Fibroblast of lung (primary cell): Measurements from ENCODE around the gene C1QTNF9. TPM values are rescaled to one million over a fixed set of nuclear protein-coding genes. Genes with fewer than 3 reads are reported as not detected.
"Not testable (repeated sequence)": the region's sequence is repeated elsewhere in the genome, so short reads cannot be mapped to it uniquely, and the experiment has no call there.

ENCODE experiments used
- DNase-seq, 2 donors: peaks; one replicate each; pipeline versions ENCODE4 v3.0.0 to v3.0.0-alpha.2; 2010; ENCODE audit warnings: low read depth in 2 of 2
- H2AFZ ChIP-seq: 2 replicates; pipeline ENCODE4 v1.5.1; 2012; ENCODE audit warnings: low read length, control low read depth, inconsistent platforms
- H3K27ac ChIP-seq: 2 replicates; pipeline ENCODE4 v1.5.1; 2011; ENCODE audit warnings: low read length, control low read depth; ENCODE audit not compliant: insufficient read depth
- H3K27me3 ChIP-seq: 2 replicates; pipeline ENCODE4 v1.5.1; 2011; ENCODE audit warnings: mild to moderate bottlenecking, low read length; ENCODE audit not compliant: control insufficient read depth, insufficient read depth
- H3K36me3 ChIP-seq: 2 replicates; pipeline ENCODE4 v1.5.1; 2011; ENCODE audit warnings: low read length; ENCODE audit not compliant: control insufficient read depth, insufficient read depth
- H3K4me1 ChIP-seq: 2 replicates; pipeline ENCODE4 v1.5.1; 2011; ENCODE audit warnings: low read length; ENCODE audit not compliant: control insufficient read depth, insufficient read depth; ENCODE audit errors: extremely low read depth
- H3K4me2 ChIP-seq: 2 replicates; pipeline ENCODE4 v1.5.1; 2011; ENCODE audit warnings: low read length, control low read depth; ENCODE audit not compliant: insufficient read depth; ENCODE audit errors: extremely low read depth
- H3K4me3 ChIP-seq, 4 experiments: fragments of 200-600 bp in 1 of 4; sonication (generic) in 1 of 4; replicated peaks in 1 of 4; 2 replicates each; pipeline ENCODE4 v1.5.1; 2011 to 2016; ENCODE audit warnings: low read length in 4 of 4, low read depth in 3 of 4, mild to moderate bottlenecking in 3 of 4, control low read depth in 2 of 4, inconsistent platforms in 1 of 4, mixed read lengths in 1 of 4; ENCODE audit not compliant: insufficient read depth in 1 of 4; ENCODE audit errors: control extremely low read depth in 1 of 4
- H3K79me2 ChIP-seq: 2 replicates; pipeline ENCODE4 v1.5.1; 2012; ENCODE audit warnings: mild to moderate bottlenecking, low read length, inconsistent platforms; ENCODE audit not compliant: control insufficient read depth, insufficient read depth
- H3K9ac ChIP-seq: 2 replicates; pipeline ENCODE4 v1.5.1; 2011; ENCODE audit warnings: mild to moderate bottlenecking, low read length, control low read depth; ENCODE audit not compliant: insufficient read depth
- H3K9me3 ChIP-seq: 2 replicates; pipeline ENCODE4 v1.5.1; 2012; ENCODE audit warnings: low read depth, low read length; ENCODE audit not compliant: control insufficient read depth, insufficient read depth
- H4K20me1 ChIP-seq: 2 replicates; pipeline ENCODE4 v1.5.1; 2011; ENCODE audit warnings: low read length; ENCODE audit not compliant: control insufficient read depth, insufficient read depth; ENCODE audit errors: extremely low read depth
- EZH2 ChIP-seq: IDR thresholded peaks from 2 replicates; pipeline ENCODE4 v1.5.1; 2012; ENCODE audit warnings: low read length, control low read depth, mild to moderate bottlenecking; ENCODE audit errors: missing control alignments
- polyA plus RNA-seq, 2 donors: library from polyadenylated mRNA; depleted of rRNA in 1 of 2; stranded (reverse) in 1 of 2; unstranded in 1 of 2; fragments of >200 nt; gene quantifications; 2 replicates each; pipeline ENCODE4 v1.2.1, GENCODE V29; 2011 to 2012; ENCODE audit warnings: missing spikeins in 1 of 2
- total RNA-seq: library from RNA; depleted of rRNA; stranded (reverse); fragments of >200 nt; gene quantifications from 2 replicates; pipeline ENCODE4 v1.2.1, GENCODE V29; 2014
- TF ChIP-seq, protein P1 (sequence below), 2 donors: IDR thresholded peaks in 1 of 2; conservative IDR thresholded peaks in 1 of 2; 1 replicate in 1 of 2; 2 replicates in 1 of 2; pipeline ENCODE4 v1.5.1; 2011 to 2012; ENCODE audit warnings: low read length in 2 of 2, control low read depth in 1 of 2, inconsistent platforms in 1 of 2, low read depth in 1 of 2, mild to moderate bottlenecking in 1 of 2

C1QTNF9 gene
- total and polyA plus RNA-seq, 2 donors (not counting 1 experiment from before 2014, with no cell fraction given): 0.51 TPM; not detected in 1

DNA sequence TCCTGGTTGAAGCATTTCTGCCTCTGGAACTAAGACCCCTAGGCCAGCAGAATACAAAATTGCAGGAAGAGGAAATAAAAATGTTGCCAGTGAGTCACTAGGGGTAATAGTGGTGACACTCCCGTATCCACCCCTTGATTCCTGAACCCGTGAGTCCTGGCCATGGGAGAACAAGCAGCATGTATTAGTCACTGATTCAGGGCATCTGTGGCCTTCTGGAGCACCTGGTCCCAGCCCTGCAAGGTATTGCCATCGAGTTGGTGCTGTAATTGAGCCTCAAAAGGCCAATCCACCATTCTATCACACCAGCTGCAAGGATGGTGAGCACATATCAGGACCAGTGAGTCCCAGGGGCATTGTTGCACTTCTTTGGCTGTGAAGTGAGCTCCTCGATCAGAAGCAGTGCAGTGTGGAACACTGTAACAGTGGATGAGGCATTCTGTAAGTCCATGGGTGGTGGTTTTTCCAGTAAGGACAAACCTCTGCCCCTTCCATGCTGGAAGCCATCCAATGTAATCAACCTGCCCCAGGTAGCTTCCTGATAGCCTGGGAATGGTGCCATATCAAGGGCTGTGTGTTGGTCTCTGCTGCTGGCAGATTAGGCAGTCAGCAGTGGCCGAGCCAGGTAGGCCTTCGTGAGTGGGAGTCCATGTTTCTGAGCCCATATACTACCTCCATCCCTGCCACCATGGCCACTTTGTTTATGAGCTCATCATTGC is 39.6 kb downstream of the C1QTNF9 start:
- Histone ChIP-seq H3K27me3 (no peaks in the 10 kb centered on the region), H3K27ac (no peak overlapping the region), H3K4me1 (no peaks in the 10 kb centered on the region), H3K79me2 (no peaks in the 10 kb centered on the region), H3K4me3 (no peak overlapping the region), H4K20me1 (no peaks in the 10 kb centered on the region), H3K9me3 (no peaks in the 10 kb centered on the region), H3K9ac (no peak overlapping the region), H2AFZ (no peak overlapping the region), H3K36me3 (no peaks in the 10 kb centered on the region), H3K4me2 (no peak overlapping the region)
- DNase-seq: no peak
- TF ChIP-seq, protein P1, sequence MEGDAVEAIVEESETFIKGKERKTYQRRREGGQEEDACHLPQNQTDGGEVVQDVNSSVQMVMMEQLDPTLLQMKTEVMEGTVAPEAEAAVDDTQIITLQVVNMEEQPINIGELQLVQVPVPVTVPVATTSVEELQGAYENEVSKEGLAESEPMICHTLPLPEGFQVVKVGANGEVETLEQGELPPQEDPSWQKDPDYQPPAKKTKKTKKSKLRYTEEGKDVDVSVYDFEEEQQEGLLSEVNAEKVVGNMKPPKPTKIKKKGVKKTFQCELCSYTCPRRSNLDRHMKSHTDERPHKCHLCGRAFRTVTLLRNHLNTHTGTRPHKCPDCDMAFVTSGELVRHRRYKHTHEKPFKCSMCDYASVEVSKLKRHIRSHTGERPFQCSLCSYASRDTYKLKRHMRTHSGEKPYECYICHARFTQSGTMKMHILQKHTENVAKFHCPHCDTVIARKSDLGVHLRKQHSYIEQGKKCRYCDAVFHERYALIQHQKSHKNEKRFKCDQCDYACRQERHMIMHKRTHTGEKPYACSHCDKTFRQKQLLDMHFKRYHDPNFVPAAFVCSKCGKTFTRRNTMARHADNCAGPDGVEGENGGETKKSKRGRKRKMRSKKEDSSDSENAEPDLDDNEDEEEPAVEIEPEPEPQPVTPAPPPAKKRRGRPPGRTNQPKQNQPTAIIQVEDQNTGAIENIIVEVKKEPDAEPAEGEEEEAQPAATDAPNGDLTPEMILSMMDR (conservative IDR thresholded peaks at IDR 0.05 in 1 of 2, IDR thresholded peaks at IDR 0.05 in 1 of 2; ENCODE audit: low read depth in 1 of 2, low read length in 2 of 2): no peak
- TF ChIP-seq EZH2: no peak

DNA sequence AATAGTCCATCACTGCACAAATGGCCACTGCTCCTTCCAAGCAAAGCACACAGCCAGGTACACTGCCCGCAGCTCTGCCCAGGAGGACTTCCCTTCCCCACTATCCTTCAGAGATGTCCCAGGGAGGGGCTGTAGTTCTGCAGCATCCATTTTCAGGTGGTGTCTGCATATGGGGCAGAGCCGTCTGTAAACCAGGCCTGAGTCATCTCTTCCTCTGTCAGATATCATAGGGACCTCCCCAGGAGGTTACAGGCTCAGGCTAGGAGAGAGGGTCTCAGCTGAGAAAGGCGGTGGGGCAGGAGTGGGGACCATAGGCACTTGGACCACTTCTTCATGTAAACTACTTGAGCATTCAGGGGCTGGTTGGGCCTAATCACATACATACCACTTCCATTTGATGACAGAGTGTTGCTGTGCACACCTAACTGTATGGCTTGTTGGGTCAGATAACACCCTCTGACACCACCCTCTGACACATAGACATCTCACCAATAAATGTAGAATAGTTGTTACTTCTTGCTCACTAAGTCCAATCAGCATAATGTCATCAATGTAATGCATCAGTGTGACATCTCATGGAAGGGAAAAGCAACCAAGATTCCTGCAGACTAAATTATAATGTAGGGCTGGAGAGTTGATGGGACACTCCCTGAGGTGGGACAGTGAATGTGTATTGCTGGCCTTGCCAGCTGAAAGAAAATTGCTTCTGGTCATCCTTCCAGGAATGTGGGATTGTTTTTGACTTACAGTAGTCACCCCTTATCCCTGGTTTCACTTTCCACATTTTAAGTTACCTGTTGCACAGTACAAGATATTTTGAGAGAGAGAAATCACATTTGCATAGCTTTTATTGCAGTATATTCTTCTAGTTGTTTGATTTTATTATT is 40.6 kb downstream of the C1QTNF9 start:
- H3K9me3 ChIP-seq, DNase-seq, H3K4me3 ChIP-seq, H3K79me2 ChIP-seq, H3K36me3 ChIP-seq, H3K4me2 ChIP-seq, H4K20me1 ChIP-seq, H2AFZ ChIP-seq, H3K9ac ChIP-seq, H3K27me3 ChIP-seq, H3K27ac ChIP-seq, H3K4me1 ChIP-seq: not testable (repeated sequence)

DNA sequence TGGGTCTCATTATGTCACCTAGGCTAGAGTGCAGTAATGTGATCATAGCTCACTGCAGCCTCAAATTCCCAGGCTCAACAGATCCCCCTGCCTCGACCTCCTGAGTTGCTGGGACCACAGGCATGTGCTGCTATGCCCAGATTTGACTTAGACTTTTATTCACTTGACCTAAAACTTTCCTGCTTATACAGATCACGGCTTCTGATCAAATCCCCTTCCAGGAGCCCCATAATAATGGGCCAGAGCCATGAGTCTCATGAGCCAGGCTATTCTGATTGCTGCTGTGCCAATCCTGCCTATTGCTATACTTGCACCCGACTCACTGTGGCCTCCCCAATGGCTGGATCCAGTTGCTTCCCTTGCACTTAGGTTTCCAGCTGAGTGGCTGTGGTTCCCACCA is 42.0 kb downstream of the C1QTNF9 start:
- H3K9ac ChIP-seq: no peak overlapping the region
- H3K4me1 ChIP-seq: no peaks in the 10 kb centered on the region
- H3K36me3 ChIP-seq: no peaks in the 10 kb centered on the region
- H3K9me3 ChIP-seq: peaks cover 4% of the 10 kb centered on the region
- H4K20me1 ChIP-seq: no peaks in the 10 kb centered on the region
- no peak overlapping the region for H3K27ac ChIP-seq
- no peak overlapping the region for H3K4me2 ChIP-seq
- TF ChIP-seq, protein P1 (conservative IDR thresholded peaks at IDR 0.05 in 1 of 2, IDR thresholded peaks at IDR 0.05 in 1 of 2; ENCODE audit: low read depth in 1 of 2, low read length in 2 of 2): no peak
- no peak for TF ChIP-seq EZH2
- no peak for DNase-seq
- H3K4me3 ChIP-seq: no peak overlapping the region
- no peak overlapping the region for H2AFZ ChIP-seq
- H3K79me2 ChIP-seq: no peaks in the 10 kb centered on the region
- no peaks in the 10 kb centered on the region for H3K27me3 ChIP-seq
